Spleen (tissue), 11 donors: ENCODE results near the gene ATAD1. TPM values are rescaled to one million over a fixed set of nuclear protein-coding genes. Genes with fewer than 3 reads are reported as not detected.
"Not testable (repeated sequence)": the region's sequence is repeated elsewhere in the genome, so short reads cannot be mapped to it uniquely, and the experiment has no call there.

ENCODE experiments used
- DNase-seq: peaks from one replicate; pipeline ENCODE4 v3.0.0-alpha.2; 2020
- H3K27ac ChIP-seq, 8 donors: fragments of 200-600 bp; sonication (generic) in 7 of 8; 1 replicate in 4 of 8; 2 replicates in 4 of 8; pipeline versions ENCODE4 v1.5.0 to v1.8.0; 2016 to 2021; ENCODE audit warnings: inconsistent platforms in 4 of 8, mild to moderate bottlenecking in 4 of 8, moderate library complexity in 1 of 8
- H3K27me3 ChIP-seq, 7 donors: fragments of 200-600 bp; sonication (generic) in 6 of 7; replicated peaks in 1 of 7; 1 replicate in 4 of 7; 2 replicates in 3 of 7; pipeline versions ENCODE4 v1.5.0 to v1.8.0; 2016 to 2021; ENCODE audit warnings: inconsistent platforms in 3 of 7, mild to moderate bottlenecking in 1 of 7
- H3K36me3 ChIP-seq, 6 donors: fragments of 200-600 bp; sonication (generic) in 5 of 6; 1 replicate in 4 of 6; 2 replicates in 2 of 6; pipeline versions ENCODE4 v1.5.0 to v1.8.0; 2016 to 2021; ENCODE audit warnings: inconsistent platforms in 2 of 6
- H3K4me1 ChIP-seq, 6 donors: fragments of 200-600 bp; sonication (generic) in 5 of 6; 1 replicate in 3 of 6; 2 replicates in 3 of 6; pipeline versions ENCODE4 v1.5.0 to v1.8.0; 2016 to 2021; ENCODE audit warnings: inconsistent platforms in 3 of 6
- H3K4me3 ChIP-seq, 8 donors: fragments of 200-600 bp; sonication (generic) in 7 of 8; 1 replicate in 4 of 8; 2 replicates in 4 of 8; pipeline versions ENCODE4 v1.5.0 to v1.8.0; 2016 to 2021; ENCODE audit warnings: inconsistent platforms in 4 of 8, mild to moderate bottlenecking in 4 of 8, moderate library complexity in 2 of 8
- H3K9me3 ChIP-seq, 8 donors: fragments of 200-600 bp; sonication (generic) in 7 of 8; 1 replicate in 4 of 8; 2 replicates in 4 of 8; pipeline versions ENCODE4 v1.5.0 to v1.8.0; 2016 to 2021; ENCODE audit warnings: inconsistent platforms in 4 of 8
- POLR2A ChIP-seq, 3 donors: fragments of 450-650 bp; IDR thresholded peaks; one replicate each; pipeline ENCODE4 v1.5.1; 2017; ENCODE audit warnings: antibody characterized with exemption in 3 of 3, mild to moderate bottlenecking in 1 of 3
- POLR2AphosphoS5 ChIP-seq, 3 donors: sonication (generic); formaldehyde crosslinking; IDR thresholded peaks; one replicate each; pipeline ENCODE4 v1.5.1; 2017; ENCODE audit warnings: antibody characterized with exemption in 3 of 3
- WGBS, 5 donors: extraction: QIAGEN DNeasy Blood & Tissue Kit in 3 of 5; methylation state at CpG; one replicate each; pipeline versions ENCODE4 v1.1.5 to v1.1.7; 2013 to 2018; 5-methylcytosine and 5-hydroxymethylcytosine counted together
- intact Hi-C: fragments of 100-400 bp; cut with DNase I; formaldehyde crosslinking; loops from one replicate; pipeline ENCODE4 v1.15.0; 2023; ENCODE audit warnings: low total_unique reads
- polyA plus RNA-seq, 3 donors: library from polyadenylated mRNA; stranded (reverse); fragments of 200-250 nt; gene quantifications; one replicate each; pipeline ENCODE4 v1.2.1, GENCODE V29; 2013
- total RNA-seq, 7 donors: library from RNA; depleted of rRNA in 3 of 7; stranded (reverse); fragments of >200 nt in 3 of 7; fragmentation: NEBNext Ultra II Directional in 4 of 7; extraction: Animal tissue kit (Norgen Biotek cat#: 25700) in 4 of 7; gene quantifications; one replicate each; pipeline versions ENCODE4 v1.1.0 to v1.2.1, GENCODE V29; 2016 to 2021
- TF ChIP-seq, protein P1 (sequence below), 11 experiments: fragments of 200-600 bp in 7 of 11; fragments of 450-650 bp in 4 of 11; sonication (generic) in 4 of 11; IDR thresholded peaks in 8 of 11; conservative IDR thresholded peaks in 3 of 11; 1 replicate in 7 of 11; 2 replicates in 4 of 11; pipeline versions ENCODE4 v1.4.0 to v1.8.0; 2016 to 2021; ENCODE audit warnings: antibody characterized with exemption in 11 of 11, inconsistent platforms in 4 of 11, mild to moderate bottlenecking in 1 of 11
- donor health status: healthy with polysubstance abuse.
- donor health status: DM: no; HTN: no; CAD: no; lungs with moderate emphysema.
- donor health status: DM: no; HTN: no; CAD: no.
- donor health status: Bipolar disorder and iron deficiency.
- donor health status: healthy.
- donor health status: DM: no; HTN: no; CAD: no.
- donor health status: DM: yes; HTN: yes; CAD: no.

ATAD1 gene
- total and polyA plus RNA-seq, 10 donors: 8.7 to 49.4 (median 32.3) TPM

DNA sequence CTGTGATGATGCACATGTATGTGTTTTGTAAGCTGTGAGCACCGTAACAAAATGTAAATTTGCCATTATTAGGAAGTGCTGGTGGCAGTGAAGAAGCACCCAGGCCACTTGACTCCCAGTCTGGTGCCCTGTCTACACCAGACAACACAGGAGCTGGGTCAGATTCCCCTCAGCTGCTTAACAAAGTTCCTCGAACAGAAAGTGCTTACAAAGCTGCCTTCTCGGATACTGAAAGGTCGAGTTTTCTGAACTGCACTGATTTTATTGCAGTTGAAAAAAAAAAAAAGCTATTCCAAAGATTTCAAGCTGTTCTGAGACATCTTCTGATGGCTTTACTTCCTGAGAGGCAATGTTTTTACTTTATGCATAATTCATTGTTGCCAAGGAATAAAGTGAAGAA is 71.1 kb downstream of the ATAD1 start:
- no peak for DNase-seq
- intact Hi-C loops: no loop called here
- no peak overlapping the region for H3K27ac ChIP-seq
- no peak overlapping the region for H3K4me3 ChIP-seq
- 51 to 76% (median 67%) methylated on average over 4 of the region's 4 CpGs for WGBS, 5 donors
- no peaks in the 10 kb centered on the region for H3K4me1 ChIP-seq
- no peaks in the 10 kb centered on the region for H3K27me3 ChIP-seq
- peaks cover 0 to 10% (median 0%) of the 10 kb centered on the region in 6 donors for H3K36me3 ChIP-seq
- TF ChIP-seq, protein P1, sequence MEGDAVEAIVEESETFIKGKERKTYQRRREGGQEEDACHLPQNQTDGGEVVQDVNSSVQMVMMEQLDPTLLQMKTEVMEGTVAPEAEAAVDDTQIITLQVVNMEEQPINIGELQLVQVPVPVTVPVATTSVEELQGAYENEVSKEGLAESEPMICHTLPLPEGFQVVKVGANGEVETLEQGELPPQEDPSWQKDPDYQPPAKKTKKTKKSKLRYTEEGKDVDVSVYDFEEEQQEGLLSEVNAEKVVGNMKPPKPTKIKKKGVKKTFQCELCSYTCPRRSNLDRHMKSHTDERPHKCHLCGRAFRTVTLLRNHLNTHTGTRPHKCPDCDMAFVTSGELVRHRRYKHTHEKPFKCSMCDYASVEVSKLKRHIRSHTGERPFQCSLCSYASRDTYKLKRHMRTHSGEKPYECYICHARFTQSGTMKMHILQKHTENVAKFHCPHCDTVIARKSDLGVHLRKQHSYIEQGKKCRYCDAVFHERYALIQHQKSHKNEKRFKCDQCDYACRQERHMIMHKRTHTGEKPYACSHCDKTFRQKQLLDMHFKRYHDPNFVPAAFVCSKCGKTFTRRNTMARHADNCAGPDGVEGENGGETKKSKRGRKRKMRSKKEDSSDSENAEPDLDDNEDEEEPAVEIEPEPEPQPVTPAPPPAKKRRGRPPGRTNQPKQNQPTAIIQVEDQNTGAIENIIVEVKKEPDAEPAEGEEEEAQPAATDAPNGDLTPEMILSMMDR (IDR thresholded peaks at IDR 0.05 in 8 of 11, conservative IDR thresholded peaks at IDR 0.05 in 3 of 11): no peak
- no peak for TF ChIP-seq POLR2A (IDR thresholded peaks at IDR 0.05)
- no peak for TF ChIP-seq POLR2AphosphoS5 (IDR thresholded peaks at IDR 0.05)
- H3K9me3 ChIP-seq: no peaks in the 10 kb centered on the region

DNA sequence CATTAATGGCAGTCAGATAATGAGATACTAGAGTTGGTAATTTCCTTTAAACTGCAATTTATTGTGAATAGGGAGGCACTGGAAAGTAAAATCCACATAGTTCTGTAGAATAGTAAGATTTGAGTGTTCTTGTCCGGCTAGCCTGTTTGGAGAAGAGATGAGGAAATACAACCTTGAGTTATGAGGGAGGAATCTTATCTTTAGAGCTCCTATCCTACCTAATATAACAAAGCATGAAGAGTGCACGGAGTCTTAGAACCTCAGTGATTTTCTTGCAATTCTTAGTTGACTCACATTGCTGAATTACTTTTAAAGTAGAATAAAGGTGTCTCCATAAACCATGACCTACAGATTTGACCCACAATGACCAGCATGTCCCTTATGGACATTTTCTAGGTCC is 73.4 kb downstream of the ATAD1 start:
- no peak for DNase-seq
- Histone ChIP-seq H3K27ac (no peak overlapping the region), H3K36me3 (peaks cover 0 to 9% (median 0%) of the 10 kb centered on the region in 6 donors), H3K27me3 (no peaks in the 10 kb centered on the region), H3K4me3 (no peak overlapping the region), H3K4me1 (no peaks in the 10 kb centered on the region), H3K9me3 (no peaks in the 10 kb centered on the region)
- 92 to 99% (median 96%) methylated on average over 2 of the region's 2 CpGs for WGBS, 5 donors
- intact Hi-C loops: no loop called here
- TF ChIP-seq POLR2A (IDR thresholded peaks at IDR 0.05) (no peak), POLR2AphosphoS5 (IDR thresholded peaks at IDR 0.05) (no peak)
- TF ChIP-seq, protein P1 (IDR thresholded peaks at IDR 0.05 in 8 of 11, conservative IDR thresholded peaks at IDR 0.05 in 3 of 11): no peak

DNA sequence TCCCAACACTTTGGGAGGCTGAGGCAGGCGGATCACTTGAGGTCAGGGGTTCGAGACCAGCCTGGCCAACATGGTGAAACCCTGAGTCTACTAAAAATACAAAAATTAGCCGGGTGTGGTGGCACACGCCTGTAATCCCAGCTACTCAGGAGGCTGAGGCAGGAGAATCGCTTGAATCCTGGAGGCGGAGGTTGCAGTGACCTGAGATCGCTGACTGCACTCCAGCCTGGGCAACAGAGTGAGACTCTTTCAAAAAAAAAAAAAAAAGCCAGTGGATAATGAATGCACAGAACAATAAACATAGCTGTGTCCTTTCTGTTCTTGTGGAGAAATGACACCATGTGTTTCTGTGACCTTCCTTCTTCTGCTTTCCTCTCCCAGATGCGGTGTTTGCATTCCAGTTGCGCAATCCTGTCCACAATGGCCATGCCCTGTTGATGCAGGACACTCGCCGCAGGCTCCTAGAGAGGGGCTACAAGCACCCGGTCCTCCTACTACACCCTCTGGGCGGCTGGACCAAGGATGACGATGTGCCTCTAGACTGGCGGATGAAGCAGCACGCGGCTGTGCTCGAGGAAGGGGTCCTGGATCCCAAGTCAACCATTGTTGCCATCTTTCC is 74.9 kb downstream of the ATAD1 start:
- H3K9me3 ChIP-seq, H3K4me1 ChIP-seq, intact Hi-C loops, DNase-seq, H3K36me3 ChIP-seq, H3K27me3 ChIP-seq, H3K4me3 ChIP-seq: not testable (repeated sequence)
- H3K27ac ChIP-seq: peak overlapping the region in 2 of 8 donors; percentile 19 to 29
- 89 to 97% (median 94%) methylated on average over 18 of the region's 18 CpGs for WGBS, 5 donors
- peak in 2 of 3 donors; percentile 14 to 49 for TF ChIP-seq POLR2AphosphoS5 (IDR thresholded peaks at IDR 0.05)

DNA sequence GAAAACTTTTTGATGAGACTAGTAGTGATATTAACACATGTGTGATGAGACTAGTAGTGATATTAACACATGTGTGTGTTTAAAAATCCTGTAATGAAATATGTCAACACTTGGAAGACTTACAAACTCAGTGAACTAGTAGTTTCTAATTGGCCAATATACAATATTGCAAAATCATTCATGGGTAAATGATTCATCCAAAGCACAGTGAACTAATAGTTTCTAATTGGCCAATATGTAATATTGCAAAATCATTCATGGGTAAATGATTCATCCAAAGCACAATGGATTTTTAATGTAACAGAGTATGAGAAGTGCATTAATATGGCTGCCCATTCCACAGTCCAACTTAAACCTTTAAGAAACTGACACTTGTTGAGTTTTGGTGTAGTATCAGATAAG is 77.8 kb downstream of the ATAD1 start:
- no peak for DNase-seq
- no peak overlapping the region for H3K4me3 ChIP-seq
- peaks cover 0 to 9% (median 0%) of the 10 kb centered on the region in 6 donors for H3K36me3 ChIP-seq
- H3K27me3 ChIP-seq: no peaks in the 10 kb centered on the region
- intact Hi-C loops: no loop called here
- H3K9me3 ChIP-seq: no peaks in the 10 kb centered on the region
- H3K4me1 ChIP-seq: peaks cover 0 to 3% (median 0%) of the 10 kb centered on the region in 6 donors
- peak overlapping the region in 3 of 8 donors; percentile 3 to 33 (median 32) for H3K27ac ChIP-seq
- TF ChIP-seq, protein P1 (IDR thresholded peaks at IDR 0.05 in 8 of 11, conservative IDR thresholded peaks at IDR 0.05 in 3 of 11): no peak
- TF ChIP-seq POLR2A (IDR thresholded peaks at IDR 0.05) (no peak), POLR2AphosphoS5 (IDR thresholded peaks at IDR 0.05) (no peak)
